ENCODE results near the gene UBXN1. TPM values are rescaled to one million over a fixed set of nuclear protein-coding genes. Genes with fewer than 3 reads are reported as not detected.

UBXN1 gene
- total RNA-seq, 2 experiments from 2014 or later = 101 to 129 TPM

DNA sequence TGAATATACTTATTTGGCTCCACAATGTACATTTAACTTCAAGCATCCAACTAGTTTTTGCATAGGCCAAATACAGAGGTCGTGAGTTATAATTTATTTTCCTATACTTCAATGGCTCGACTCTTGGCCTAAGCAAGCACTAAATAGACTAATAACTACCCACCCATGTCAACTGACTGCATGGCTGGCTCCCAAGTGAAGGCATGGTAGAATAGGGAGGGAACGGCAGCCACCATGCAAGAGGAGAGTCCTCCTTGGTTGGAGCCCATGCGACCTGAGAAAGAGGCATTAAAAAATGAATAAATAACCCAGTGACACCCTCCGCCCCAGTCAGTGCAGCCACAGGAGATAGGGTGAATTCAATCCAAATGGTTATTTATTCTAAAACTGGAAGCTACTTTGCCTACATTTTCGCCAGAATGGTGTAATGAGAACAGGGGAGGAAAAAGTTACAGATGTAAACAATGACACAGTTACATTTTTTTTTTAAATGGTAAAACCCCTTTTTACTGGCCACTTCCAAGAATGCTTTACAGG is 33.5 kb upstream of the UBXN1 start:
- Histone ChIP-seq H3K27ac (ENCODE audit: low read depth, low read length, poor library complexity, severe bottlenecking) (peak overlapping the region; percentile 31), H3K9me3 (ENCODE audit: low read length) (no peaks in the 10 kb centered on the region), H3K9me2 (ENCODE audit: insufficient read depth, low read length) (no peaks in the 10 kb centered on the region), H4K20me1 (ENCODE audit: insufficient read depth, low read length) (no peaks in the 10 kb centered on the region), H3K4me2 (ENCODE audit: low read length) (no peak overlapping the region), H3K4me3 (ENCODE audit: low read depth, low read length, poor library complexity, severe bottlenecking) (no peak overlapping the region), H3K4me1 (ENCODE audit: insufficient read depth, low read length, poor library complexity, severe bottlenecking) (peaks cover 40% of the 10 kb centered on the region), H2AFZ (ENCODE audit: low read length) (no peak overlapping the region), H3K36me3 (ENCODE audit: insufficient read depth, low read length) (peaks cover 99% of the 10 kb centered on the region), H3K79me2 (ENCODE audit: insufficient read depth, low read depth, low read length) (peaks cover 7% of the 10 kb centered on the region; the same call in 1 of the 2 replicates)
- no peak for TF ChIP-seq EZH2phosphoT487 (IDR thresholded peaks at IDR 0.05; ENCODE audit: borderline replicate concordance, low read depth, low read length)
- intact Hi-C loops (cut with micrococcal nuclease; ENCODE audit: unreplicated experiment) = no loop called here
- BruUV-seq (replicated peaks) = no TSS peak
- CTCF ChIA-PET (ENCODE audit: unreplicated experiment) = no interaction called here
- DNase-seq (ENCODE audit: low spot score) = no peak
- POLR2A ChIA-PET = interaction anchor here (0.9 to 1.0 kb wide), 2 partner anchors 32 to 44 kb away, joined by 3 to 4 read pairs; no protein-coding TSS in a partner anchor

GRCh38 chr11:62710001-62710345 is 31.1 kb upstream of the UBXN1 start:
- ChIA-PET CTCF (ENCODE audit: unreplicated experiment) (no interaction called here), POLR2A (interaction anchor here (1.1 kb wide), 1 partner anchor 40 kb away, joined by 3 read pairs; no protein-coding TSS in a partner anchor)
- Histone ChIP-seq H3K79me2 (ENCODE audit: insufficient read depth, low read depth, low read length) (no peaks in the 10 kb centered on the region), H3K4me3 (ENCODE audit: low read depth, low read length, poor library complexity, severe bottlenecking) (peak overlapping the region; percentile 65), H2AFZ (ENCODE audit: low read length) (peak overlapping the region; percentile 44; the same call in 1 of the 2 replicates), H3K4me2 (ENCODE audit: low read length) (peak overlapping the region; percentile 69), H3K27ac (ENCODE audit: low read depth, low read length, poor library complexity, severe bottlenecking) (peak overlapping the region; percentile 73), H3K9me3 (ENCODE audit: low read length) (no peaks in the 10 kb centered on the region), H3K9me2 (ENCODE audit: insufficient read depth, low read length) (no peaks in the 10 kb centered on the region), H4K20me1 (ENCODE audit: insufficient read depth, low read length) (no peaks in the 10 kb centered on the region), H3K36me3 (ENCODE audit: insufficient read depth, low read length) (peaks cover 96% of the 10 kb centered on the region), H3K4me1 (ENCODE audit: insufficient read depth, low read length, poor library complexity, severe bottlenecking) (peaks cover 57% of the 10 kb centered on the region)
- BruUV-seq (replicated peaks) = no TSS peak
- no peak for DNase-seq (ENCODE audit: low spot score)
- TF ChIP-seq EZH2phosphoT487 (IDR thresholded peaks at IDR 0.05; ENCODE audit: borderline replicate concordance, low read depth, low read length) = no peak
- no peak for TF ChIP-seq CTCF (conservative IDR thresholded peaks at IDR 0.05; ENCODE audit: low read length)
- intact Hi-C loops (cut with micrococcal nuclease; ENCODE audit: unreplicated experiment) = no loop called here

DNA sequence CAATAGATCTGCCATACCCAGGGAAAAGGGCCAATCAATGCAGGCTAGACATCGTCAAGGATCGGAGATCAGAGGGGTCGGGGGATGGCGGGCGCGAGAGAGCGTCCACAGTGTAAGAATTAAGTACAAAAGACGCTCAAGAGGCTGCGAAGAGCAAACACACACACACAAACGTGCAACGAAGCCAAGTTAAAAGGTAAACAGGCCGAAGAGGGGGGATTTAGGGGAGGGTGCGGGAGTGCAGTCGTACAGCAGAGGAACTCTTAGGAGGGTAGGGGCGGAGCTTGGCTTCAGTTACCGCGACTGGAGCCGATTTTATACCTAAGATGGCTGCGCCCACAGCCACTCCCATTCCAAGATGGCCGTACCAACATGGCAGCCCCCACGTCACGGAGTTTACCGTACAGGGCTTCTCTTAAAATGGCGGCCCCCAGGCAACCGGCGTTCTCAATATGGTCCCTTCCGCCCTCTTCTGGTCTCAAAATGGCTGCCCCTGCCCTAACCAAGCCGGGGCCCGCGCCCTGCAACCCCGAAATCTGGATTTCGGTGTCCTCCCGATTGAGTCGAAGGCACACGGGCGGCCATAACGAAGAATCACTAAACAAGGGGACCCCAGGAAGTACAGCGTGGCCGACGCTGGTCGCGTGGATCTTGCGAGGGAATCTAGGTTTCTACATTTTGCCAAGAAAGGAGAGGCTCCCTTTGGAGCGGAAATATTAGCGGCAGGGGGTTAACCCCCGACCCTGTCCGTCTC is 30.6 kb upstream of the UBXN1 start:
- ChIA-PET CTCF (ENCODE audit: unreplicated experiment) (no interaction called here), POLR2A (interaction anchor here (0.6 to 1.3 kb wide), 4 partner anchors 18 to 44 kb away, joined by 3 to 6 read pairs (median 4); partner anchors contain the start of genes C11orf98, CSKMT and HNRNPUL2)
- intact Hi-C loops (cut with micrococcal nuclease; ENCODE audit: unreplicated experiment) = no loop called here
- Histone ChIP-seq H3K79me2 (ENCODE audit: insufficient read depth, low read depth, low read length) (no peaks in the 10 kb centered on the region), H3K9me2 (ENCODE audit: insufficient read depth, low read length) (no peaks in the 10 kb centered on the region), H3K9me3 (ENCODE audit: low read length) (no peaks in the 10 kb centered on the region), H3K27ac (ENCODE audit: low read depth, low read length, poor library complexity, severe bottlenecking) (peak overlapping the region; percentile 73), H4K20me1 (ENCODE audit: insufficient read depth, low read length) (no peaks in the 10 kb centered on the region), H3K4me1 (ENCODE audit: insufficient read depth, low read length, poor library complexity, severe bottlenecking) (peaks cover 57% of the 10 kb centered on the region), H3K4me2 (ENCODE audit: low read length) (peak overlapping the region; percentile 83), H2AFZ (ENCODE audit: low read length) (peak overlapping the region; percentile 44; the same call in 1 of the 2 replicates), H3K36me3 (ENCODE audit: insufficient read depth, low read length) (peaks cover 96% of the 10 kb centered on the region), H3K4me3 (ENCODE audit: low read depth, low read length, poor library complexity, severe bottlenecking) (peak overlapping the region; percentile 65)
- BruUV-seq (replicated peaks) = no TSS peak
- TF ChIP-seq EZH2phosphoT487 (IDR thresholded peaks at IDR 0.05; ENCODE audit: borderline replicate concordance, low read depth, low read length) (no peak), CTCF (conservative IDR thresholded peaks at IDR 0.05; ENCODE audit: low read length) (no peak)
- peak; percentile 91 for DNase-seq (ENCODE audit: low spot score)
